GM21447 (cell line): Measurements from ENCODE around the gene PFKP.

ENCODE experiments used
- ATAC-seq: cut with Tn5 transposase; IDR thresholded peaks from one replicate; pipeline ENCODE4 v1.9.1; 2021; ENCODE audit not compliant: unreplicated experiment

The PFKP gene

DNA sequence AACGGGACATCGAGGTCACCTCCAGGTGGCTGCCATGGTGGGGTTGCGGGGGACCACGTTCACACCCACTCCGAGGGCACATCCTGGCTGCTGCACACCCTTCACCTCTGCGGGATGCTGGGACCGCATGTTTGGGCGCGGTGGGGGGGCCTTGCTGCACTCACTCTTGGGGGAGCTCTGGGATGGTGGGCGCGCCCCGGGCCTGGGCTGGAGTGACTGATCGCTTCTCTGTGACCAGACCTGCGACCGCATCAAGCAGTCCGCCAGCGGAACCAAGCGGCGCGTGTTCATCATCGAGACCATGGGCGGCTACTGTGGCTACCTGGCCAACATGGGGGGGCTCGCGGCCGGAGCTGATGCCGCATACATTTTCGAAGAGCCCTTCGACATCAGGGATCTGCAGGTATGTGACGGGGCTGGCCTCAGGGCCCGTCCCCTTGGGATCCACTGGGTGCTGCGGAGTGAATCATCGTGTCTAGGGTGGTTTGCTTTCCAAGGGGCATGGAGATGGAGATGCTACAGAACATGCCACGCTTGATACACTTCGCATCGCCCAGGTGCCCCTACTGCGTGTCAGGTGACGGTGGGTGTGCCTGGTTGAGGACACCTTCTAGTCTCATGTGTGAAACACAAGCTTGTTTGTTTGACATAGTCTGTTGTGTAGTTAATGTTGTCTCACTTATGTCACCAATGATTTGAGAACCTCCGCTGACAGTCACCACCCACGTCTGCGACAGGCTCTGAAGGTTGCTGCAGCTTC, 62.4 kb downstream of the PFKP start:
- no peak for ATAC-seq

DNA sequence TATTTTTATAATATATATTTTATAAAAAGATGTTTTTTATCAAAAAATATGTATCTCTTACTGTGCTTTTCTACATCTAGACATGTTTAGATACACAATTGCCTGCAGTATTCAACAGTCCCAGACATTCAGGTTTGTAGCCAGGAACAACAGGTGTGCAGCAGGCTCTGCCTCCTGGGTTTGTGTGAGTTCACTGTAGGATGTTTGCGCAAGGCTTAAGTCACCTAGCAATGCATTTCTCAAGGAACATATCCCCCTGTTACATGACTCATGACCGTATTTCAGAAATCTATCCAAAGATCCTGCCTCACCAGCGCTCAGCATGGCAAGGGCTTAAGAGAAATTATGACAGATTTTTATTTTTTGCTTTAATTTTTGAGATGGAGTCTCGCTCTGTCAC, 63.8 kb downstream of the PFKP start:
- no peak for ATAC-seq

DNA sequence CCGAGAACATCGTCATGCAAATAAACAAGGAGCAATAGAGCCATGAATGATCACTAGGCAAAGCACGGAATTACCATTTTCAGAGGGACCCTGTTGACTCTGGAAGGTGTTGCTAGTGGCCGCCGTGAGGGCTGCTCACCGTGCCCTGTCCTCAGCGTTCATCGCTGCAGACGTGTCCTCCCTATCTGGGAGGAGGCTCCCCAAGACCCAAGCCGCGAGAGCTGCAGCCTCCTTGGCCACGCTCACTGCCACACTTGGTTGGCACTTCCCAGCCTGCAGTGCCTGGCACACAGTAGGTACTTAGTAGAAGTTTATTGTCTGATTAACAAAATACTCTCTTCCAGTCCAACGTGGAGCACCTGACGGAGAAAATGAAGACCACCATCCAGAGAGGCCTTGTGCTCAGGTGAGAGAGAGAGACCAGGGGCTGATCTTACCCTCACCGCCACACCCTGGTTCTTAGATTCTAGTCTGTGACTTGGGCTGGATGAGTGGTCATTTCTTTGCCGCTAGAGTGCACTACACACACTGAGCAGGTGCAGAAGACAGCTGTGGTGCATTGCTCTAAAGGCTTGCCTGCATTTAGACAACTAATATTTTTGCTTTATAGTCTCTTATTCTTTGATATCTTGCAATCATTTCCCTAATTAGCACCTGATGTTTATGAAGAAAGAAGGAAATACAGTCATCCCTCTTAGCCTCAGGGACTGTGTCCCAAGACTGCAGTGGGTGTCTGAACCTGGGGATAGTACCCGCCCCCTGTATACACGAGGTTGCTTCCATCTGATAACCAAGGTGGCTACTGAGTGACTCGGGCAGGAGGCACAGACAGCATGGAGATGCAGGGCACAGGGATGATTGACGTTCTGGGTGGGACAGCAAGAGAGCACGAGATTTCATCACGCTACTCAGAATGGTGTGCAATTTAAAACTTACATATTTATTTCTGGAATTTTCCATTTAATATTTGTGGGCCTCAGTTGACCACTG, 65.0 kb downstream of the PFKP start:
- ATAC-seq: no peak

DNA sequence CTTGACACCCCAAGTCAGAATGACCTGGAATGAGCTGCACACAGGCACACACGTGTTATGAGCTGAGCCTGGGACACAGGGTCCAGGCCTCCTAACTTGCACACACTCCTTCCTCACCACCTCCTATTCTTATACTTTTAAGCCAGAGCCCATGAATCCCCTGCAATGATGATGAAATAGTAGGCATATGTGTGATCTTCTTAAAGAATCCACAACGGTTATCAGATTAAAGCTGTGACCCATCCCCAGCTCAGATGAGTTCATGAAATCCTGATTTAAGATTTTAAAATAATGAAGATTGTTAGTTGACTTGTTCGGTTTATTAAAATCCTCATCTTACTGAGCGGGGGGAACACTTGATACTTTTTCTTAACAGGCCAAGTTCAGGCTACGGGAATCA, 66.6 kb downstream of the PFKP start:
- no peak for ATAC-seq

DNA sequence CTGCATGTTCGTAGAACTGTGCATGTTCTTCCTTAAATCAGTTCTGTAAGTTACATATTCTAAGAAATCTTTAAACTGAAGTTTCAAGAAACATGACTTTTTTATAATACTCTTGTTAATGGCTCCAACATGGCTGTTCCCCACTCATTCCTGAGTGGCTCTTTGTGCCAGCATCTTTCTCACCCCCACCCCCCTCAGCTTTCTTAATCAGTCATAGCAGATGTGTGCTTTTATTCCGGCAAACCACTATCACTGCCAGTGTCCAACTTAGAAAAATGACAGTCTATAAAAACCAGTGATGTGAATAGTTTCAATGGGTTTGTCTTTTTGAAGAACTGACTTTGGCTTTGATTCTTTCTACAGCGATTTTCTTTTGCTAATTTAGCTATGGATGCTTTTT, 67.7 kb downstream of the PFKP start:
- no peak for ATAC-seq

DNA sequence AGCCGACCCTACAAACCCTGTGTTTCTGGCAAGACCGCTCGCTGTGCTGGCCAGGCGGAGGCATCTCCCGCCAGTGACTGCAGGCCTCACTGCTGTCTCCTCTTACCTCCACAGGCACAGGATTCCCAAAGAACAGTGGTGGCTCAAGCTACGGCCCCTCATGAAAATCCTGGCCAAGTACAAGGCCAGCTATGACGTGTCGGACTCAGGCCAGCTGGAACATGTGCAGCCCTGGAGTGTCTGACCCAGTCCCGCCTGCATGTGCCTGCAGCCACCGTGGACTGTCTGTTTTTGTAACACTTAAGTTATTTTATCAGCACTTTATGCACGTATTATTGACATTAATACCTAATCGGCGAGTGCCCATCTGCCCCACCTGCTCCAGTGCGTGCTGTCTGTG, 69.0 kb downstream of the PFKP start:
- no peak for ATAC-seq

DNA sequence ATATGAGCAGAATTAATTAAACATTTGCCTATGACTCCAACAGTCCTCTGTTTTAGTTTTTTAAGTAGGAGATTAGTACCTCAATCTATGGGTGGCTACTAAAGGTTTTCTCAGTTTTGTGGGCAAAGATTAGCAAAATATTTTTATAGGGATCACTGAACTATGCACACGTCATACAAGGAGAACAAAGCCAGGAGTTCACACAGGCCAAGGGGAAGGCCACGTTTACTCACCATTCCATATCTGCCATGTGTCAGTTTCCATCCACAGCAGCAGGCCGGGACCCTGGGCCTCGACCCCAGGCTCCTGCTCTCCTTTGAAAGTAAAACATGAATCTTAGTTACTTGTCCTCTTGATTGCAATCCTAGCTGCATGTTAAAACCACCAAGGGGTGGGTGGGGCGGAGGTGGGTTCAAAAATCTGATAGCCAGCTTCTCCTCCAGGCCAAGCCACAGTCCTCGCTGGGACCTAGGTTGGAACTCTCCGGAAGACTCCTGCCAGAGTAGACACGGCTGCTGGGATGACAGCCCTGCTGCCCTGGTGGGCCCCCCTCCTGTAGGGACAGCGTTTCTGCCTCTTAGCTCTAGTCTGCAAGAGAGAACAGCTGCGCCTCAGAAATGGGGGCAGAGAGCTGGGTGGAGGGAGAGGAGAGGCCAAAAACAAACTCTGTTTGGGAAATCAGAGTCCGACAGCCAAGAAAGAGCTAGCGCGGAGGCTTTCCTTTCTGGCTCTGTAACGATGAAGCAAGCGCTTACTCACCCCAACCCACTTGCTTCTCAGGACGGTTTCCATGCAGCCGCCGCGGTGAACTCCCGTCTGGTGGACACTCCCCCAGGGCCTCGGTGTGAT, 69.6 kb downstream of the PFKP start:
- ATAC-seq: no peak

DNA sequence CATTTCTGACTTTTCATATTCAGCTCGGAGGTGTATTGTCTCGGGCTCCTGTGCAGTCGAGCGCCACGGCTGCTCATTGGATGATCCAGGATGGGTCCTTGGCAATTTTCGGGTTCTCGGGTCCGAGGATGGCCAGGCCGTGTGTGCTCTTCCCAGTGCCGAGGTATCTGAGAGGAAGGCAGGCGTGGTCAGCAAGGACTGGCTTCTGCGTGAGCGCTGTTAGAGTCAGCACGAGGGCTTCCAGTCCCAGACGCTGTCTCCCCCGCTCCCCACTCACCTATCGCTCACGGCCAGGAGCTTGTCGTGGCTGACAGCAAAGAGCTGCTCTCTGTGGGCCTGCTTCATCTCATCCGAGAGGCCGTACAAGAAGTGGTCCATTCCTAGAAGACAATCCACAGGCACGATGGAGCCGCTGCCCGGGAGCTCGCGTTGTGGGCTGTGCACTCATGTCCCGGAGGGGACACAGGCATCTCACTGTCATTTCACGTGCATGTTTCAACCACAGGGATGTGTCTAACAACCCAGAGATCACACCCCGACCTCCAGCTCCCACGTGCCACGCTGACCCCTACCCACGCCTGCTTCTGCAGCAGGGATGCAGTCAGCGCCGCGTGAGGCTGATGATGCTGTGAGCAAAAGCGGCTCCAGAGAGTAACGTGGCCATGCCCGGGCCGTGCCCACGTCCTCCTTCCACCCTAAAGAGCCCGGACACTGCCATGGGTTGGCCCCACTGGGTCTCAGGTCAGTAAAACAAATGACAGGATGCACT, 70.8 kb downstream of the PFKP start:
- no peak for ATAC-seq

DNA sequence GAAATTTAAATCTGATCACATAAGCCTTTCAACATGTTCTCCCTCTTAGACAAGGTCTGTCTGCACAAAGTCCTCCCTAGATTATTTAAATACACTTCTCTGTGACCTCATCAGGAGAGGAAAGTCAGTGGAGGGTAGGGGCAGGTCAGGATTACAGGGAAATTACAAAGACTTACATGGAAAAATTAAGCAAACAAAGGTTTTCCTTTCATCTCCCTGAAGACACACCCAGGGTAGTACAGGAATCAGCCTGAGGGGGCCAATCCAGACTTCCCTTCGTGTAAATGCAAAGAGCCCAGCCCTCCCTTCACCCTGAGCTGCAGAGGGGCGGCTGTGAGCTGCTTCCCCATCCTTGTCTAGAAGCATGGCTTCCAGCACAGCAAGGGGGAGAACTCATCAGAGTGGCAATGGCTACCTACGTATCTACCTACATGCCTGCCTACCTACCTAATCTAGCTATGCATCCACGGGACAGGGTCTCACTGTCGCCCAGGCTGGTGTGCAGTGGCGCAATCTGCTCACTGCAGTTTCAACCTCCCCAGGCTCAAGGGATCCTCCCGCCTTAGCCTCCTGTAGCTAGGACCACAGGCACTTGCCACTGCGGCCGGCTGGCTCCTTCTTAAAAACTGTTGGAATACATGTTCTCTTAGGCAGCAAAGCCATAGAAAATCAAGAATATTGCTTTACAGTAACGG, 72.0 kb downstream of the PFKP start:
- no peak for ATAC-seq

DNA sequence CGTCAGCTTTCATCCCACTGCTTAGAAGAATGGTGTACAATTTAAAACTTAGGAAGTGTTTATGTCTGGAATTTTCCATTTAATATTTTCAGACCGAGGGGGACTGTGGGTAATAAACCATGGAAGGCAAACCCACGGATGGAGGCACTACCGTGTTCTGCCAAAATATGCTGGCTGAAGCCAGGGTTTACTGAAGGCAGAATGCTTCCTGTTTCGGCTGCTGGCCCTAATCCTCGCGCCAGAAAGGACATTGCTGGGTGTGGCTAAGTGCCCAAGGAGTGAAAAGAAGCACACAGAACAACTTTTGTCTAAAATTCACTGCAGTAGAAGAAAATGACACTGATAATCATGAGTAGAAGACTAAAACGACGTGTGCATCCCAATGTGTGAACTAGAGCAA, 72.9 kb downstream of the PFKP start:
- no peak for ATAC-seq

DNA sequence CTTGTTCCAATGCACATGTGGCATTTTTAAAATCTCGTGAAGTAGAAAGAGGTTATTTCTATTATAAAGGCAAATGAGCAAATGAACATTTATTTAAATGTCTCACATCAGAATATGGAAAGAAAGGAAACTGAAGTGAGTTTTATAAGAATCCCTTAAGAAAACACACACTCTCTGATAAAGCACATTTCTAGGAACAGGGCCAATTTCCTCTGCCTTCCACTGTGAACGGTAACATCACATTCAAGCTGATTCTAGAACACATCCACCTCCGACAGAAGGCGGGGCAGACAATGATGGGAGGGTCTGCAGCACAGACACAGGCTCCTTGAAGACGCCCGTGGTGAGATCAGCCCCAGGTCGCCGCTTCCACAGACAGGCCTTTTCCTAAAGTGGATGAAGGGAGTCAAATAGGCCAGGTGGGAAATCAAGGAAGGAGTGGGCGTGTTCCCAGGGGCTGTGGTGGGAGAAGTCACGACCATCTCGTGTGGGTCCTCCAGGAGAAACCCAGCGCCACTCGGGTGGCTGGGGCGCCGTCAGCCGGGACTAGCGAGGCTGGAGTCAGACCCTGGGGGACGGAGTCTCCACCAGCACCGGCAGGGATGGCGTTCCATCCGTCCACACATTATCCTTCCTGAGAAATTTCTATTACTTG, 74.1 kb downstream of the PFKP start:
- ATAC-seq: no peak

DNA sequence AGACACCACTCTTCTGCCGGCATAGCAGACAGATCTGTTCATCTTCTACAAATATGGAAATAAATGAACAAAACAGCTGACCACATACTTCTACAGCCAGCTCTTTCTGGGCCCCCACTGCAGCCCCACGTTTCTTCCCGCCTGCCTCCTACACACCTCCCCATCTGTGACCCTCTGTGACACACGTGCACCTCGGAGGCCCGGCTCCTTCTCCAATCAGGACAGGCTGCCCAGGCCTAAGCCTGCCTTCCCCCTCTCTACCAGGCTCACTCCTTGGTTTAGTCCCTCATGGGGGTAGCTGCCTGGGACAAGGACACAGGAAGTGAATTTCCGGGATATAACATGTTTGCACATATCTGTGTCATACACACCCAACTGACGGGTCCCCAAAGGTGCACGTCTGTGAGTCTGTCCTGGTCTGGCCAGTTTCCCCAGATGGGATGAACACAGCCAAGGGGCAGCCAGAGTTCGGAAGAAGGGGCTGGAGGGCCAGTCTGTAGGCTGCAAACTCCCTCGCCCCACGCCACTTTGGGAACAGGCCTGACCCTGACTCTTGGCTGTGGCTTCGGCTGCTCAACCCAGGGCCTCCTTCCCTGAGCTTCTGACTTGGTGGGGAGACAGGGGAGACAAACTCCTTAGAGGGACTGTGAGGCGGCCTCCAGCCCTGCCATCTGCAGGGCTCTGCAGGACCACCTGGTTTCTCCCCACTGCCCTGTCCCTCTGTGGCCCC, 75.0 kb downstream of the PFKP start:
- ATAC-seq: no peak

DNA sequence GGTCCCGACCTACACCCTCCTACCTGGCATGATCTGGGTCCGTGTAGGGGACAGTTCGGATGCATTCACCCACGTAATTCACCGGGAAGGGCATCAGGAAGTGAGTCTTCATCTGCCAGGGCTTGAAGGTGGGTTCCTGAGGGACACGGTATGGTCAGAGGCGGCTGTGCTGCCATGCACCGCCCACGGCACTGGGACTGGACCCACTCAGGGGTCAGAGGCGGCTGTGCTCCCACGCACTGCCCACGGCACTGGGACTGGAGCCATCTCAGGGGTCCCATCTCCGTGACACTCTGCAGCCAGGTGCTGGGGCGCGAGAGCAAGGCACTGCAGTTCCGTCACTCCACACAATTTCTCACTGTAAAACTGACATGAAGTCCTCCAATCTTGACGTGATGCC, 76.0 kb downstream of the PFKP start:
- no peak for ATAC-seq

DNA sequence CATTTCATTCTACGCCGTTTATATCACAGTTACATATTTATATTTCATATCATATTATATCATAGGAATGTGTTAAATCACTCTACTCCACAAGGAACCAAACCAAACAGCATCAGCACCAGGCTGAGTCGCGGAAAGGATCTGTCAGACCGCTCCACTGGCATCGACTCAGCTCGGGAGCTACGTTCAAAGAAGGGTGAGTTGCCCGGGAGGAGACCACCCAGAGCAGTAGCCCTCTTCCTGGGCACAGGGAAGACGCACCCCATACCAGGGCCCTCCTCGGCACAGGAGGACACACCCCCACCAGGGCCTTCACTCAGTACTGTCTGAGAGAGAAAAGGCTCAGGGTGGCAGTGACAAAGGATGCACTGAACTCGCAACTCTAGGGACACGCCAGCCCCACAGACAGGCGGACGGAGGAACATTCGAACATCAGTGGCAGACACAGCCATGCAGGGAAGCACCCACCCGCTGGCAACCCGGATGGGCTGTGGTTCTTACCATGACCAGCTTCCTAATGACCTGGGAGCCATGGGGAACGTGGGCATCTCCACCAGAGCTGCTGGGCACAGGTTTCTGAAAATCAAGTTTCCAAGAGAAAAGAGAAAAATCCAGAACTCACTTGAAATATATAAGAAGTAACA, 76.6 kb downstream of the PFKP start:
- ATAC-seq: no peak

DNA sequence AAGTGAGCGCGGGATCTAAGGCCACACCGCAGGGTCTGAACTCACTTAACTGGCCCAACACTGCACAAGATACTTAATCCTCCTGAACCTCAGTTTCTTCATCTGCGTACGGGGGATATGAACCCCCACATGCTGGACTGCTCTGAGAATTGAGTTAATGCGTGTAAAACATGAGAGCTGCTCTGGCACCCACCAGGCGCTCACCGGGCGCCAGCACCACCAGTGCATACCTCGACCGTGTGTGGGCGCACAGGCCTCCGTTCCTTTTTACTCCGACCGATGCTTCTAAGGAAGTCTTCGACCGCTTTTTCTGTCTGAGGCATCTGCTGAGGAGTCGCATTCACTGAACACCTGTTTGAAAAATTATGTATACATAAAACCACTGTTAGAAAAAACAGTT, 78.0 kb downstream of the PFKP start:
- ATAC-seq: no peak

DNA sequence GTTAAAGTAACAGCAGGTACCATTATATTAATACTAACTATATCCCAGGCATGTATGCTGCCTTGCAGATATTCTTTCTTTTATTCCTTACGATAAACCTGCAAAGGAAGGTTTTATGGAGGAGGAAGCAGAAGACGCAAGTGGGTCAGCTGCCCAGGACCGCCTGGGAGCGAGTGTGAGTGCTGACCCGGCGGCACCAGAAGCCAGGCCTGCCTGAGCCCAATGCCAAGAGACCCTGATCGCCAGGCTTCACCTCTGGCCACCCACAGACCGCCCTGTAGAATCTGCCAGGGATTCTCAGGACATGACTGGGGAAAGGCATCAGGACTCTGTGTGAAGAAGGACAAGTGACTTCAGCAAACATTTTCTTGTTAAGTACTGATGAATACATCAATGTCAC, 78.9 kb downstream of the PFKP start:
- no peak for ATAC-seq

DNA sequence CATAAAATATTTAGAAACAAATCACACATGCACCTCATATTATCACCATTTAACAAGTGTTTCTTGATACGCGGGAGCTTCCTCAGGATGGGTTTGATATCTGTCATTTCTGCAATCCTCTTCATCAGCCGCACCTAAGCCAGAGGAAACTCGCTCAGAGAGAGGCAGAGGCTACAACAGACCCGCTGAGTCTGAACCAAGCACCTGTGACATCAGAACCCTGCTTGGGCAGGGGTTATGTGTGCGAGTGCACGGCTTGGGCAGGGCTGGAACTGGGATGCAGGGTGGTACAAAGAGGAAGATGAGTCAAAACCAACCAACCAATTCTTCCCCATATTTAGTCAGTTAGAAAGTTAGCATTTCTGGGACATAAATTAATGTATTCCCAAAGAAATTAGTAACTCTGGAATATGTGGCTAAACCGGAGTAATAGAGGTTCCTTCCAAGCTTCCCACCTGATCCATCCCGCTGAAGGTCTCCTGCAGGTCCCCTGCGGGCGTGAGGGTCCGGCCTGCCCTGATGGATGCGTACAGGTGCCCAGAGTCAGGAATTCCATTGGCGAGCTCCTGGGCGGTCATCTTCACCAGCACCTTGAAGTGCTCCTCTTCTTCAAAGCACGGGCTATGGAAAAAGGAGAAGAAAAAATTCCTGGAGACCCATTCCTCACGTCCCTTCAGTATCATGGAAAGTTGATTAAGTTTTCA, 79.9 kb downstream of the PFKP start:
- no peak for ATAC-seq

DNA sequence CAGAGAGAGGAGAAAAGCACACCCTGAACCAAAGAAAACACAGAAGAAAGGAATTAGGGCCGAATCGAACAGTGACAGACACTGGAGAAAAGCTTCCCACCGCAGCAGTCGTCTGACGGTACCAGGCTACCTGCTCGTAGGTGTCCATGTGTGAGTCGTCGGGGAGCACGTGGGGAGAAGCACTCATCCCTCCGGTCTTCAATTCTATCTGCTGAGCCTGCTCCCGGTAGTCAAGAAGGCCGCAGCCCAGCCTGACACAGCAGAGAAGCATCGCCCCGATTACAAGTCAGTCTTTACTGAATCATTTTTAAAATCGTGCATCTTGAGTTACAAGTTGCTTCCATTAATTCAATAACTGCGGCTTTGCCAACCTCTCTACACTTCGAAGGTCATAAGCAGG, 80.7 kb downstream of the PFKP start:
- no peak for ATAC-seq
